Activated T-cell treated with anti-CD3 and anti-CD28 coated beads for 4 hours (primary cell): ENCODE results near the gene SFTA2.
A peak's percentile ranks its signal among the peaks of the same experiment; 100 is the strongest.
"Not testable (repeated sequence)": the region's sequence is repeated elsewhere in the genome, so short reads cannot be mapped to it uniquely, and the experiment has no call there.

Experiments
- DNase-seq: peaks from one replicate; pipeline ENCODE4 v3.0.0-alpha.2; 2020

The SFTA2 gene

GRCh38 chr6:30942338-30943060 is 10.5 kb upstream of the SFTA2 start:
- DNase-seq = no peak

GRCh38 chr6:30940361-30940986 is 8.5 kb upstream of the SFTA2 start, which contains the start of gene MUCL3:
MUCL3 (plus strand) TSS chr6:30940973; CDS start chr6:30941000, 27 bp downstream.
- DNase-seq = no peak

GRCh38 chr6:30939473-30939872 is 7.5 kb upstream of the SFTA2 start:
- no peak for DNase-seq

- DNase-seq = no peak
Observed at GRCh38 chr6:30938730-30939129, 6.8 kb upstream of the SFTA2 start.

- no peak for DNase-seq
Observed at GRCh38 chr6:30937265-30937664, 5.3 kb upstream of the SFTA2 start.

- DNase-seq = no peak
Observed at GRCh38 chr6:30935018-30935417, 3.0 kb upstream of the SFTA2 start.

- no peak for DNase-seq
Observed at GRCh38 chr6:30932665-30933365, 845 bp upstream of the SFTA2 start.

- no peak for DNase-seq
Observed at GRCh38 chr6:30931272-30931671, 698 bp downstream of the SFTA2 start.

GRCh38 chr6:30930506-30930905 is 1.5 kb downstream of the SFTA2 start:
- no peak for DNase-seq

GRCh38 chr6:30928677-30929076 is 3.3 kb downstream of the SFTA2 start:
- no peak for DNase-seq

GRCh38 chr6:30927080-30927479 is 4.9 kb downstream of the SFTA2 start:
- DNase-seq = not testable (repeated sequence)

GRCh38 chr6:30926644-30927043 is 5.3 kb downstream of the SFTA2 start:
- DNase-seq = no peak

- DNase-seq = not testable (repeated sequence)
Observed at GRCh38 chr6:30924040-30924627, 7.8 kb downstream of the SFTA2 start.

- DNase-seq = no peak
Observed at GRCh38 chr6:30922447-30922852, 9.5 kb downstream of the SFTA2 start.

GRCh38 chr6:30918670-30919069 is 13.3 kb downstream of the SFTA2 start:
- no peak for DNase-seq

GRCh38 chr6:30917487-30917886 is 14.5 kb downstream of the SFTA2 start:
- no peak for DNase-seq

GRCh38 chr6:30917041-30917440 is 14.9 kb downstream of the SFTA2 start:
- no peak for DNase-seq

- DNase-seq = no peak
Observed at GRCh38 chr6:30915591-30915946, 16.4 kb downstream of the SFTA2 start.

- DNase-seq = no peak
Observed at GRCh38 chr6:30914854-30915590, 16.9 kb downstream of the SFTA2 start.

GRCh38 chr6:30914076-30914853 is 17.7 kb downstream of the SFTA2 start, which contains the start of gene VARS2:
VARS2 (plus strand) TSS chr6:30914238; CDS start chr6:30914837, 599 bp downstream.
- DNase-seq = peak; percentile 80

GRCh38 chr6:30913721-30914075 is 18.3 kb downstream of the SFTA2 start:
- DNase-seq = no peak
